IMR-90 (cell line): Measurements from ENCODE around the gene ARHGAP15. TPM values are rescaled to one million over a fixed set of nuclear protein-coding genes. Genes with fewer than 3 reads are reported as not detected.

ENCODE experiments used
- ATAC-seq: fragments of 200-7000 bp; cut with Tn5 transposase; 2 replicates; pipeline ENCODE4 v1.9.1; 2020; ENCODE audit warnings: low read depth, mild to moderate bottlenecking, moderate library complexity
- BruUV-seq: library from RNA; stranded (reverse); fragments of 400-500 nt; replicated peaks from 2 replicates; lab custom pipeline; 2021; lab: Mats Ljungman, UMichigan
- CTCF ChIA-PET: fragments of 300-600 bp; formaldehyde crosslinking; extraction: SDS; loops from one replicate; lab custom pipeline; 2021; ENCODE audit warnings: antibody characterized with exemption; lab: Yijun Ruan, JAX
- POLR2A ChIA-PET: fragments of 300-600 bp; sonication (Branson Sonifier 250); formaldehyde crosslinking; loops from one replicate; lab custom pipeline; 2022; ENCODE audit warnings: antibody characterized with exemption; ENCODE audit not compliant: unreplicated experiment; lab: Charles Lee
- DNase-seq: peaks from one replicate; pipeline ENCODE4 v3.0.0; 2013
- H2AFZ ChIP-seq: replicated peaks from 2 replicates; pipeline ENCODE3; 2013; ENCODE audit warnings: low read length, mild to moderate bottlenecking; ENCODE audit not compliant: poor library complexity
- H2AK5ac ChIP-seq: 2 replicates; pipeline ENCODE4 v1.6.1; 2013; ENCODE audit warnings: low read depth, low read length, inconsistent platforms
- H2AK9ac ChIP-seq: replicated peaks from 2 replicates; pipeline ENCODE3; 2013; ENCODE audit warnings: mild to moderate bottlenecking, low read depth, low read length, moderate library complexity; ENCODE audit not compliant: poor library complexity
- H2BK120ac ChIP-seq: 2 replicates; pipeline ENCODE4 v1.6.1; 2013; ENCODE audit warnings: low read depth, low read length, inconsistent platforms
- H2BK15ac ChIP-seq: 3 replicates; pipeline ENCODE4 v1.6.1; 2013; ENCODE audit warnings: low read depth, low read length, inconsistent platforms
- H2BK20ac ChIP-seq: 2 replicates; pipeline ENCODE4 v1.6.1; 2013; ENCODE audit warnings: low read depth, mild to moderate bottlenecking, inconsistent platforms, low read length, moderate library complexity
- H2BK5ac ChIP-seq: 2 replicates; pipeline ENCODE4 v1.6.1; 2013; ENCODE audit warnings: mild to moderate bottlenecking, low read depth, low read length, inconsistent platforms; ENCODE audit not compliant: poor library complexity, severe bottlenecking
- H3K14ac ChIP-seq: replicated peaks from 2 replicates; pipeline ENCODE4 v1.6.1; 2013; ENCODE audit warnings: low read depth, low read length, inconsistent platforms
- H3K18ac ChIP-seq: 2 replicates; pipeline ENCODE4 v1.6.1; 2013; ENCODE audit warnings: low read depth, low read length, control low read depth
- H3K23ac ChIP-seq: 2 replicates; pipeline ENCODE4 v1.6.1; 2013; ENCODE audit warnings: low read depth, low read length, inconsistent platforms
- H3K27ac ChIP-seq: 2 replicates; pipeline ENCODE4 v1.5.1; 2013; ENCODE audit warnings: mild to moderate bottlenecking, control low read depth, low read length; ENCODE audit not compliant: insufficient read depth
- H3K27me3 ChIP-seq: 2 replicates; pipeline ENCODE4 v1.6.1; 2013; ENCODE audit warnings: low read length; ENCODE audit not compliant: control insufficient read depth, insufficient read depth
- H3K36me3 ChIP-seq: 2 replicates; pipeline ENCODE4 v1.6.1; 2013; ENCODE audit warnings: low read length, mixed read lengths; ENCODE audit not compliant: control insufficient read depth, insufficient read depth
- H3K4ac ChIP-seq: 2 replicates; pipeline ENCODE4 v1.6.1; 2013; ENCODE audit warnings: low read depth, low read length, inconsistent platforms
- H3K4me1 ChIP-seq: 2 replicates; pipeline ENCODE4 v1.6.1; 2013; ENCODE audit warnings: low read length, mixed read lengths; ENCODE audit not compliant: control insufficient read depth, insufficient read depth
- H3K4me2 ChIP-seq: 2 replicates; pipeline ENCODE4 v1.6.1; 2013; ENCODE audit warnings: low read depth, mild to moderate bottlenecking, control low read depth, low read length, moderate library complexity
- H3K4me3 ChIP-seq: 2 replicates; pipeline ENCODE4 v1.5.1; 2013; ENCODE audit warnings: low read depth, mild to moderate bottlenecking, control low read depth, low read length, moderate library complexity; ENCODE audit not compliant: insufficient read depth
- H3K56ac ChIP-seq: 2 replicates; pipeline ENCODE4 v1.6.1; 2013; ENCODE audit warnings: low read length, inconsistent platforms; ENCODE audit not compliant: insufficient read depth; ENCODE audit errors: extremely low read depth
- H3K79me1 ChIP-seq, 2 experiments: 2 replicates each; pipeline ENCODE4 v1.6.1; 2013; ENCODE audit warnings: low read length in 2 of 2, inconsistent platforms in 1 of 2, low read depth in 1 of 2
- H3K9ac ChIP-seq: 2 replicates; pipeline ENCODE4 v1.6.1; 2013; ENCODE audit warnings: low read depth, low read length, control low read depth
- H3K9me1 ChIP-seq: 2 replicates; pipeline ENCODE4 v1.6.1; 2013; ENCODE audit warnings: low read length, inconsistent platforms; ENCODE audit not compliant: insufficient read depth
- H3K9me3 ChIP-seq: 2 replicates; pipeline ENCODE4 v1.6.1; 2013; ENCODE audit warnings: low read length; ENCODE audit not compliant: control insufficient read depth, insufficient read depth
- H4K20me1 ChIP-seq: 2 replicates; pipeline ENCODE4 v1.6.1; 2013; ENCODE audit warnings: low read length, inconsistent platforms; ENCODE audit not compliant: insufficient read depth
- H4K5ac ChIP-seq: 2 replicates; pipeline ENCODE4 v1.6.1; 2013; ENCODE audit warnings: mild to moderate bottlenecking, low read depth, low read length, control low read depth
- H4K8ac ChIP-seq, 2 experiments: 2 replicates each; pipeline ENCODE4 v1.6.1; 2013; ENCODE audit warnings: low read depth in 2 of 2, low read length in 2 of 2, control low read depth in 1 of 2, inconsistent platforms in 1 of 2
- H4K91ac ChIP-seq: 2 replicates; pipeline ENCODE4 v1.6.1; 2013; ENCODE audit warnings: low read depth, low read length, inconsistent platforms; ENCODE audit not compliant: insufficient read depth
- MAFK ChIP-seq: IDR thresholded peaks from 2 replicates; pipeline ENCODE4 v1.6.1; 2012; ENCODE audit warnings: low read depth, low read length, improper control_type of control experiment
- RCOR1 ChIP-seq: IDR thresholded peaks from 2 replicates; pipeline ENCODE4 v1.6.1; 2012; ENCODE audit warnings: mild to moderate bottlenecking, low read length, improper control_type of control experiment; ENCODE audit not compliant: insufficient replicate concordance
- WGBS, 2 experiments: methylation state at CpG; one replicate each; pipeline versions ENCODE4 v1.1.5 to v1.1.7; 2013; ENCODE audit warnings: missing lambda C conversion rate in 2 of 2; ENCODE audit not compliant: insufficient read length in 1 of 2; ENCODE audit errors: extremely low coverage in 2 of 2; 5-methylcytosine and 5-hydroxymethylcytosine counted together
- dilution Hi-C: fragments of 300-500 bp; cut with HindIII; formaldehyde crosslinking; loops from one replicate; pipeline ENCODE4 v1.14.3; 2018; ENCODE audit warnings: low sequenced_read_pairs; ENCODE audit not compliant: unreplicated experiment
- in situ Hi-C: fragments of 300-500 bp; cut with MboI; formaldehyde crosslinking; loops from 3 replicates; pipeline ENCODE4 v1.14.3; 2019; ENCODE audit warnings: low sequenced_read_pairs, inconsistent platforms, mixed read lengths
- intact Hi-C: fragments of 100-400 bp; cut with micrococcal nuclease; formaldehyde crosslinking; loops from 2 replicates; pipeline ENCODE4 v1.10.0; 2022
- polyA plus RNA-seq, 3 experiments: library from polyadenylated mRNA; depleted of rRNA; stranded (reverse); fragments of >200 nt; gene quantifications; 2 replicates each; pipeline ENCODE4 v1.2.3, GENCODE V29; 2012; ENCODE audit warnings: low replicate concordance in 1 of 3
- total RNA-seq: library from RNA; depleted of rRNA; stranded (reverse); fragments of >200 nt; gene quantifications from 2 replicates; pipeline ENCODE4 v1.2.3, GENCODE V29; 2012

Gene ARHGAP15
- total and polyA plus RNA-seq, 2 of the 4 experiments (the other 2 are of a cell fraction): not detected

DNA sequence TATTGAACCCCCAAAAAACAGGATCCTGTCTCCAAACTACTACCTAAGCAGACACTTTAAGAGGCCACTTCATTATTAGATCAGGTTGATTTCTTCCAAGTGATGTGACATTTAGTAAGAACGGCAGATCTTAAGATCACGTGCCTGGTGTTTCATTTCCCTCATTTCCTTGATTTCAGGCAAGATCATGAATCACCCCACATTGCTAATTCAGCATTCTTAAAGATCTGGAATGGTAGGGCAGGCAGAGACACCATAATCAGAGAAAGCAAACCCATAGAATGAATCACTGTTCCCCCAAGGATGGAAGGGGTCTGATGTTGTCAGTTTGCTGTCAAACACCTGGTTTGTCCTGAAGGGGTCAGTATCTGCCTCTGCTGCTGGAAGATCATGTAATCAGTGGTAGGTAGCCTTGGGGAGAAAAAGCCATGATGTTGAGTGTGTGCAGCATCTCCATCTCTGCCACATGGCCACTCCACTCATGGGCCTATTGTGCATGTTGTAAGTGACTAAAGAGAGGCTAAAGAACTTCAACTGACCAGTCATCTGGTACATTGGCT lies 133.9 kb downstream of the ARHGAP15 start:
- peak; percentile 71 for TF ChIP-seq MAFK
- TF ChIP-seq RCOR1: no peak
- Histone ChIP-seq H2BK120ac (no peak overlapping the region), H2AFZ (no peak overlapping the region), H3K27ac (no peak overlapping the region), H2BK15ac (no peak overlapping the region), H3K4me3 (no peak overlapping the region), H3K4me1 (0 out of 2 replicates have a peak, but pooled peaks cover 2% of the 10 kb centered on the region), H3K27me3 (no peaks in the 10 kb centered on the region; the same call in 1 of the 2 replicates), H3K9ac (no peak overlapping the region), H2BK5ac (no peak overlapping the region), H3K36me3 (no peaks in the 10 kb centered on the region), H3K14ac (no peak overlapping the region), H3K56ac (no peak overlapping the region), H3K18ac (no peak overlapping the region), H4K20me1 (no peaks in the 10 kb centered on the region), H3K9me3 (no peaks in the 10 kb centered on the region), H3K23ac (no peak overlapping the region), H4K5ac (no peak overlapping the region), H3K4ac (no peak overlapping the region), H4K91ac (no peak overlapping the region), H2BK20ac (no peak overlapping the region), H3K4me2 (no peak overlapping the region), H2AK9ac (no peak overlapping the region), H4K8ac (no peak overlapping the region), H3K79me1 (no peaks in the 10 kb centered on the region), H3K9me1 (no peaks in the 10 kb centered on the region; the same call in 1 of the 2 replicates), H2AK5ac (no peak overlapping the region)
- BruUV-seq: no TSS peak
- WGBS, 2 experiments: no CpG with 5 or more reads among the region's 2 CpGs
- in situ Hi-C loops: no loop called here
- CTCF ChIA-PET: no interaction called here
- POLR2A ChIA-PET: interaction anchor here (0.6 kb wide), 1 partner anchor 22 kb away, joined by 3 read pairs; no protein-coding TSS in a partner anchor
- no peak for ATAC-seq
- dilution Hi-C loops: no loop called here
- DNase-seq: no peak
- intact Hi-C loops: no loop called here
